NB4 (cell line): ENCODE results near the gene BHLHE23.

Source experiments
- DNase-seq: peaks from one replicate; pipeline ENCODE4 v3.0.0; 2010; ENCODE audit warnings: low read depth
- H3K4me3 ChIP-seq: one replicate; pipeline ENCODE4 v1.5.1; 2011; ENCODE audit warnings: mild to moderate bottlenecking, low read depth, low read length, moderate library complexity
- CTCF ChIP-seq: IDR thresholded peaks from one replicate; pipeline ENCODE4 v1.5.1; 2012; ENCODE audit warnings: low read depth, low read length
- MAX ChIP-seq: IDR thresholded peaks from 2 replicates; pipeline ENCODE4 v1.6.1; 2011; ENCODE audit warnings: low read depth, low read length
- MYC ChIP-seq: IDR thresholded peaks from 2 replicates; pipeline ENCODE4 v1.6.1; 2011; ENCODE audit warnings: low read depth, low read length
- POLR2A ChIP-seq: IDR thresholded peaks from 2 replicates; pipeline ENCODE4 v1.6.1; 2011; ENCODE audit warnings: mild to moderate bottlenecking; ENCODE audit not compliant: insufficient read length; ENCODE audit errors: extremely low read depth

Gene BHLHE23

GRCh38 chr20:62979310-62979709 is 27.5 kb downstream of the BHLHE23 start:
- no peak overlapping the region for H3K4me3 ChIP-seq
- TF ChIP-seq CTCF (no peak), POLR2A (no peak), MAX (no peak), MYC (no peak)
- DNase-seq, result no peak

- no peak overlapping the region for H3K4me3 ChIP-seq
- TF ChIP-seq MAX (no peak), POLR2A (no peak), MYC (no peak), CTCF (no peak)
Observed at GRCh38 chr20:62978561-62978943, 28.2 kb downstream of the BHLHE23 start.

GRCh38 chr20:62977613-62978560 is 28.9 kb downstream of the BHLHE23 start:
- H3K4me3 ChIP-seq, result no peak overlapping the region
- peak; percentile 60 for DNase-seq
- TF ChIP-seq CTCF, result no peak
- TF ChIP-seq MYC, result no peak
- no peak for TF ChIP-seq MAX
- TF ChIP-seq POLR2A, result no peak

More at GRCh38 chr20:62978561-62978943, 28.2 kb downstream of the BHLHE23 start:
- DNase-seq, result peak; percentile 82

- TF ChIP-seq POLR2A (no peak), CTCF (no peak), MYC (no peak), MAX (no peak)
- DNase-seq, result no peak
- H3K4me3 ChIP-seq, result no peak overlapping the region
Observed at GRCh38 chr20:62976886-62977285, 29.9 kb downstream of the BHLHE23 start.

- no peak for TF ChIP-seq CTCF
- H3K4me3 ChIP-seq, result no peak overlapping the region
- DNase-seq, result no peak
Observed at GRCh38 chr20:62975812-62976508, 30.8 kb downstream of the BHLHE23 start.
